Esophagus squamous epithelium (tissue), 5 donors: ENCODE results near the gene VAT1L. TPM values are rescaled to one million over a fixed set of nuclear protein-coding genes. Genes with fewer than 3 reads are reported as not detected.

Experiments
- DNase-seq: peaks from one replicate; lab custom pipeline; 2025; lab: John Stamatoyannopoulos, UW
- H3K27ac ChIP-seq, 4 donors: fragments of 200-600 bp; sonication (generic); one replicate each; pipeline ENCODE4 v1.5.1; 2016 to 2019; ENCODE audit warnings: mild to moderate bottlenecking in 1 of 4
- H3K27me3 ChIP-seq, 4 donors: fragments of 200-600 bp; sonication (generic); 1 replicate in 3 of 4; 2 replicates in 1 of 4; pipeline versions ENCODE4 v1.5.1 to v1.6.0; 2017 to 2021; ENCODE audit warnings: antibody characterized with exemption in 1 of 4
- H3K36me3 ChIP-seq, 3 donors: fragments of 200-600 bp; sonication (generic); one replicate each; pipeline ENCODE4 v1.5.1; 2016 to 2019
- H3K4me1 ChIP-seq, 3 donors: fragments of 200-600 bp; sonication (generic); one replicate each; pipeline ENCODE4 v1.5.1; 2017 to 2019
- H3K4me3 ChIP-seq, 4 donors: fragments of 200-600 bp; sonication (generic); 1 replicate in 3 of 4; 2 replicates in 1 of 4; pipeline ENCODE4 v1.5.1; 2016 to 2019; ENCODE audit warnings: mild to moderate bottlenecking in 2 of 4, moderate library complexity in 1 of 4
- H3K9me3 ChIP-seq, 3 donors: fragments of 200-600 bp; sonication (generic); one replicate each; pipeline ENCODE4 v1.5.1; 2016 to 2019
- CTCF ChIP-seq, 6 experiments: fragments of 450-650 bp in 4 of 6; fragments of 200-600 bp in 2 of 6; sonication (generic) in 2 of 6; IDR thresholded peaks; one replicate each; pipeline ENCODE4 v1.5.1; 2016 to 2019; ENCODE audit warnings: antibody characterized with exemption in 6 of 6, mild to moderate bottlenecking in 4 of 6, moderate library complexity in 4 of 6
- POLR2A ChIP-seq, 4 donors: fragments of 450-650 bp; IDR thresholded peaks; one replicate each; pipeline ENCODE4 v1.6.1; 2017; ENCODE audit warnings: antibody characterized with exemption in 4 of 4, mild to moderate bottlenecking in 4 of 4, moderate library complexity in 3 of 4
- WGBS, 2 donors: methylation state at CpG; one replicate each; pipeline ENCODE4 v1.1.5; 2018; 5-methylcytosine and 5-hydroxymethylcytosine counted together
- intact Hi-C: fragments of 100-400 bp; cut with DNase I; formaldehyde crosslinking; loops from one replicate; pipeline ENCODE4 v1.15.0; 2022
- total RNA-seq, 4 donors: library from RNA; depleted of rRNA; stranded (reverse); fragments of >200 nt; gene quantifications; one replicate each; pipeline ENCODE4 v1.1.0, GENCODE V29; 2016
- donor health status: DM: yes; HTN: yes; CAD: no.

VAT1L gene
- total RNA-seq, 4 donors from 2014 or later, result 0.56 TPM; not detected in 3

- DNase-seq, result no peak
- H3K9me3 ChIP-seq, result no peaks in the 10 kb centered on the region
- no peaks in the 10 kb centered on the region for H3K4me1 ChIP-seq
- WGBS, 2 donors, result 86 to 90% methylated on average over 8 of the region's 8 CpGs
- TF ChIP-seq CTCF (IDR thresholded peaks at IDR 0.05) (no peak), POLR2A (IDR thresholded peaks at IDR 0.05) (no peak)
- H3K4me3 ChIP-seq, result no peak overlapping the region
- intact Hi-C loops, result no loop called here
- H3K27ac ChIP-seq, result no peak overlapping the region
- H3K27me3 ChIP-seq, result peaks cover 0 to 5% (median 0%) of the 10 kb centered on the region in 4 donors
- no peaks in the 10 kb centered on the region for H3K36me3 ChIP-seq
Measured at GRCh38 chr16:77929004-77929403, 140.6 kb downstream of the VAT1L start.

GRCh38 chr16:77931058-77931457 lies 142.7 kb downstream of the VAT1L start:
- Histone ChIP-seq H3K27ac (no peak overlapping the region), H3K27me3 (peaks cover 0 to 3% (median 0%) of the 10 kb centered on the region in 4 donors), H3K4me3 (no peak overlapping the region), H3K9me3 (no peaks in the 10 kb centered on the region), H3K36me3 (no peaks in the 10 kb centered on the region), H3K4me1 (no peaks in the 10 kb centered on the region)
- DNase-seq, result no peak
- intact Hi-C loops, result no loop called here
- WGBS, 2 donors, result 60 to 61% methylated on average over 4 of the region's 4 CpGs
- TF ChIP-seq CTCF (IDR thresholded peaks at IDR 0.05), result no peak
- no peak for TF ChIP-seq POLR2A (IDR thresholded peaks at IDR 0.05)

- TF ChIP-seq CTCF (IDR thresholded peaks at IDR 0.05), result no peak
- TF ChIP-seq POLR2A (IDR thresholded peaks at IDR 0.05), result no peak
- H3K27me3 ChIP-seq, result no peaks in the 10 kb centered on the region
- H3K9me3 ChIP-seq, result no peaks in the 10 kb centered on the region
- 12 to 29% methylated on average over 5 to 7 of the region's 7 CpGs for WGBS, 2 donors
- intact Hi-C loops, result no loop called here
- H3K36me3 ChIP-seq, result no peaks in the 10 kb centered on the region
- DNase-seq, result no peak
- H3K4me3 ChIP-seq, result no peak overlapping the region
- H3K4me1 ChIP-seq, result no peaks in the 10 kb centered on the region
- peak overlapping the region in 1 of 4 donors; percentile 42 for H3K27ac ChIP-seq
Measured at GRCh38 chr16:77937473-77938149, 149.2 kb downstream of the VAT1L start.

DNA sequence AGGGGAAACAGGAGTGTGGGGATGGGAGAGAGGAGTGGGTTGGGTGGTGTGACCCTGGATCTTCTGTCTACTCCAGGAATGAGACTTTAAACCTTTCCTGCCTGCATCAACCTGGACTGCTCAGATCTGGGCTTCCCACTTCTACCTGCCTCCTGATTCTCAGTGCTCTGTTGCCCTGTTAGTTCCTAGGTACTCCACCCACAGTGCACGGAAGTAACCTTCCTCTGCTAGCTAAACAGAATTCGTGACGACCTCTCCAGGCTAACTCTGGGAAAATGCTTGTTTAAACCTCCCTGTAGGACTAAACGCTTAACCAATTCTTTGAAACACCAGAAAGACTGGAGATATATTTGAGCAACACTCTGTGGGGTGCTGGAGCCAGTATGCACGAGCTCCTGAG lies 150.5 kb downstream of the VAT1L start:
- no peak for DNase-seq
- H3K27ac ChIP-seq, result no peak overlapping the region
- intact Hi-C loops, result no loop called here
- WGBS, 2 donors, result 60 to 63% methylated on average over 5 of the region's 5 CpGs
- no peaks in the 10 kb centered on the region for H3K4me1 ChIP-seq
- no peak overlapping the region for H3K4me3 ChIP-seq
- H3K36me3 ChIP-seq, result no peaks in the 10 kb centered on the region
- no peak for TF ChIP-seq POLR2A (IDR thresholded peaks at IDR 0.05)
- TF ChIP-seq CTCF (IDR thresholded peaks at IDR 0.05), result no peak
- H3K27me3 ChIP-seq, result no peaks in the 10 kb centered on the region
- no peaks in the 10 kb centered on the region for H3K9me3 ChIP-seq

- no peak overlapping the region for H3K4me3 ChIP-seq
- 50 to 54% methylated on average over 1 of the region's 1 CpG for WGBS, 2 donors
- H3K27ac ChIP-seq, result no peak overlapping the region
- intact Hi-C loops, result no loop called here
- H3K4me1 ChIP-seq, result no peaks in the 10 kb centered on the region
- H3K27me3 ChIP-seq, result no peaks in the 10 kb centered on the region
- no peaks in the 10 kb centered on the region for H3K36me3 ChIP-seq
- no peak for DNase-seq
- no peak for TF ChIP-seq POLR2A (IDR thresholded peaks at IDR 0.05)
- TF ChIP-seq CTCF (IDR thresholded peaks at IDR 0.05), result no peak
- H3K9me3 ChIP-seq, result no peaks in the 10 kb centered on the region
Measured at GRCh38 chr16:77939968-77940367, 151.6 kb downstream of the VAT1L start.
